GM19035 (cell line): ENCODE results near the gene SDSL.

ENCODE experiments used
- ATAC-seq: cut with Tn5 transposase; IDR thresholded peaks from one replicate; pipeline ENCODE4 v1.9.1; 2021; ENCODE audit not compliant: unreplicated experiment

The SDSL gene

DNA sequence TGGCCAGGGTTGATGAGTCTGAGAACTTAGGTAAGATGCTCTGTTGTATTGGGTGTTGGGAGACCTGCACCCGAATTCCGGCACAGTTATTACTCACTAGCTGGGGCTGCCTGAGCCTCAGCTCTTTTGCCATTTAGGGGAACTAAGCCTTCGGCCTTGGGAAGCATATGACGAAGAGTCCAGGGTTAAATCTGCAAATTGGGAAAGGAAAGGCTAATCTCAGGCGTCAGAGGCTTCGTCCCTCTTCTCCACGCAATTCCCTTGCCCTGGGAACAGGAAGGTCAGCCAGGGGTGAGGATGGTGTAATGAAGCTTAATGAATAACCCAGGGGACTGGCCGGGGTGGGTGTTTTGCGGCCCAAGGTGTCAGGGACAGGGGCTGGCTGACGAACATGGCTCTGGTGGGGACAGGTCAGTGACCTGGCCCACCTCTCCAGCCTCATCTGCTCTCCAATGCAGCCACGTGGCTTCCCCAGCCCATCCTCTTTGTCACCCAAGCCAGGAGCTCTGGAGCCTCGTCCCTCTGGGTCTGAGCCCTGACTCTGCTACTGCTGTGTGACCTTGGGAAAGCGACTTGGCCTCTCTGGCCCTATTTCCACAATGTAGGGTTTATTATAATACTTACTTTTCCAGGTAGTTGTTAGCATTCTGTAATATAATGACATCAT is 3.8 kb upstream of the SDSL start:
- ATAC-seq, result no peak

DNA sequence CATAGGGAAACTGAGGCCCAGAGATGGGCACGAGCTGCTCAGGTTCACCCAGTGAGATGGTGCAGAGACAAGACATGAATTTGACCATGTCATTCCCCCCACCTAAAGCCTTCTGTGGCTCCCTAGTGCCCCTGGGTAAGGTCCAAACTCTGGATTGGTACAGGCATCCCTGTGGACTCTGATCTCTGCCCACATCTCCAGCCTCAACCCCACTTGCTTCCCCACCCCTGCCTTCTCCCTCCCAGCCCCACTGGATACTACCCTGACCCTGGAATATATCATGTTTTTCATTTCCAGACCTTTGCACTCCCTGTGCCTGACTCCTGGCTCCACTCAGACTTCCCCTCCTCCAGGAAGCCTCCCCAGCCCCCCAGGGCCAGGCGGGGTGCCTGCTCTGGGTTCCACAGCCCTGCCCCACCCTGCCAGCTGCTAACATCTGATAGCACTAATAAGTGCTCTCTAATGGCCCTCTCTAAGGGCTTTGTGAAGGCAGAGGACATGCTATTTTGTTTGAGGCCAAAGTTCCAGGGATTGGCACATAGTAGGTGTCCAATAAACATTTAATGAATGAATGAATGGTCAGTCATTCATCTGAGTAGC is 1.1 kb upstream of the SDSL start:
- ATAC-seq, result no peak

DNA sequence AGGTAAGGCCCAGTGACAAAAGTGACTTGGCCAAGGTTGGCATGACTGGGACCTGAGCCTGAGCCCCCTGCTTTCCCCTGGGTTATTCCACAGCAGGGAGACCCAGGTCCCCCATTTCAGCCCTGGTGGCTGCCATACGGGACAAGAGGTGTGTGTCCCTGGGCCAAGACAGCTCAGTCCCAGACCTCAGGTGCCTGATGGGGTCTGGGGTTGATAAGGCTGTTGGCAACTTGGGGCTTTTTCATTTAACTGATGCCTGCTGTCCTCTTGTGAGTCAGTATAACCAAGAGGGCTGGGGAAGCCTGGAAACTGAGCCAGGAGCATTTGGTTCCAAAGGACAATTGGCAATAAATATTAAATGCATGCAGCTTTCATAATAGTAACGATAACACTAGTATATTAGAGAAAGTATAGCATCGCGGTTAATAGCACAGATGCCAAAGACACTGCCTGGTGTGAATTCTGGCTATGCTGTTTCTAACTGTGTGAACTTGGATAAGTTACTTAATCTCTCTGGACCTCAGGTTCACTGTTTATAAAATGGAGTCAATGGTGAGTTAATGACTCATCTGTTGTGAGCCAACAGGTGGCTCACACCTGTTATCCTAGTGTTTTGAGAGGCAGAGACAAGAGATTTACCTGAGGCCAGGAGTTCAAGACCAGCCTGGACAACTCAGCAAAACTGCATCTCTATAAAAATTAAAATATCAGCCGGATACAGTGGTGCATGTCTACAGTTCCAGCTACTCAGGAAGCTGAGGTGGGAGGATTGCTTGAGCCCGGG is 898 bp downstream of the SDSL start:
- ATAC-seq, result no peak

DNA sequence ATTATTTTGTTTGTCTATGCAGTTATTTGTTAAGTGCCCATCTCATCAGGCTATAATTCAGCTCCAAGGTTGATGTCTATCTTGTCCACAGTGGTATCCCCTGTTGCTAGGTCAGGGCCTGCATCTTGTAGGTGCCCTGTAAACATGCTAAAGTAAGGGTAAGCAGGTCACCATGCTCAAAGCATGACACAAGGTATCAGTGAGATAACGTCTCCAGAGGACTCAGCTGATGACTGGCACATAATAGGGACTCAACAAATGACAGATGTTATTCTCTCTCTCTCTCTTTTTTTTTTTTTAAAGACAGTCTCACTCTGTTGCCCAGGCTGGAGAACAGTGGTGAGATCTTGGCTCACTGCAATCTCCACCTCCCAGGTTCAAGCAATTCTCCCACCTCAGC is 2.3 kb downstream of the SDSL start:
- ATAC-seq, result no peak

DNA sequence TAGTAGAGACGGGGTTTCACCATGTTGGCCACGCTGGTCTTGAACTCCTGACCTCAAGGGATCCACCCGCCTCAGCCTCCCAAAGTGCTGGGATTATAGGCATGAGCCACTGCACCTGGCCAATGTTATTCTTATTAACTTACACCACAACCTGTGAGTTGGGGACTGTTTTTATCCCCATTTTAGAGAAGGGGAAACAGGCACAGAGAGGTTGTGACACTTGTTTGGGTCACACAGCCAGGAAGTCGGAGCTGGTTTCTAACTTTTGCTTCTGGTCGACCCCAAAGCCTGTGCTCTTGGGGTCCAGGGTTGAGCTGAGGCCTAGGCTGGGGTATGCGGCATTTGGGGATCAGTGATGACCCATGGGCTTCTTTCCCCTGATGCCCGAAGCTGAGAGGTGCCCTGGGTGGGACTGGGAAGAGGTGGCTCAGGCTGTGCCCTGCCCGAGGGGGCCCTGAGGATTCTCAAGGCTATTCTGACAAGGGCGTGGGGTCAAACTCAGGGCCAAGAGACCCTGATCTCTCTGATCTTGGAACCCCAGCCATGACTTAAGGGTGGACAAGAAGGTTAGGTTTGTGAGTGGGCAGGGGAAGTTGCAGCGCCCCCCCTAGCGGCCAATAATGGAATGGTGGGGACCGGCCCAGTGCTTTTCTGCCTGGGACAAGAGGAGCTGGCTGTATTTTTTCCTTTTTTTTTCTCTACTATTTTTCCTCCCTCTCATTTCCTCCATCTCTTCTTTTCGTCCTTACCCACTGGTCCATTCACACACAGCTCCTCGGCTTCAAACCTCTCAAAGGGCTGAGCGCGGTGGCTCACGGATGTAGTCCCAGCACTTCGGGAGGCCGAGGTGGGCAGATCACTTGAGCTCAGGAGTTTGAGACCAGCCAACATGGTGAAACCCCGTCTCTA is 3.0 kb downstream of the SDSL start:
- ATAC-seq, result no peak

DNA sequence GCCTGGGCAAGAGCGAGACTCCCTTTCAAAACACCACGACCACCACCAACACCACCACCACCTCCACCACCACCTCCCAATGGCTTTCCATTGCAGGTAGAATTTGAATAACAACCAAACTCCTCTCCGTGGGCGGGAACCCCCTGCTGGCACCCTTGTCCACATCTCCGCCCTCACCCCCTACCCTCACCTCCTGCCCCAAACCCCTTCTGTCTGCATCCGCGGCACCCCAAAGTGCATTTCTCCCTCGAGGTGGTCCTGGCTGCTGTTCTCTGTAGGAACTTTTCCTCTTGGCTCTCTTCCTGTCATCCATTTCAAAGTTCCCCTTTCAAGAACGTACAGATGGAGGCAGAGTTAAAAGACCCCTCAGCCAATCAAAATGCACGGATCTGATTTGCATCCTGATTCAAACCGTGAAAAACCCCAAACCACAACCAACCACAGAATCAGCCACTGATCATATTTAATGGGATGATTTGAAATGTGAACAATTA is 3.8 kb downstream of the SDSL start:
- no peak for ATAC-seq

DNA sequence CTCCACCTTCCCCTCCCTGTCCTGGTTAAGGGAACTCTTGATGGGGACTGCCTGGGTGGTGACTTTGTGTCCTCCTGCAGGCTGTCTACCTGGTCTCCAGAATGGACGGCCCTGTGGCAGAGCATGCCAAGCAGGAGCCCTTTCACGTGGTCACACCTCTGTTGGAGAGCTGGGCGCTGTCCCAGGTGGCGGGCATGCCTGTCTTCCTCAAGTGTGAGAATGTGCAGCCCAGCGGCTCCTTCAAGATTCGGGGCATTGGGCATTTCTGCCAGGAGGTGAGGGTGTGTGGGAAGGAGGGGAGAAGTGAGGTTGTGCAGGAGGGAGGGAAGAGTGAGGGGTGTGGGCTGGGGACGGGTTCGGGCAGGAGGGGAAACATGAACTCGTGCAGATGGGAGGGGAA is 5.7 kb downstream of the SDSL start:
- no peak for ATAC-seq

DNA sequence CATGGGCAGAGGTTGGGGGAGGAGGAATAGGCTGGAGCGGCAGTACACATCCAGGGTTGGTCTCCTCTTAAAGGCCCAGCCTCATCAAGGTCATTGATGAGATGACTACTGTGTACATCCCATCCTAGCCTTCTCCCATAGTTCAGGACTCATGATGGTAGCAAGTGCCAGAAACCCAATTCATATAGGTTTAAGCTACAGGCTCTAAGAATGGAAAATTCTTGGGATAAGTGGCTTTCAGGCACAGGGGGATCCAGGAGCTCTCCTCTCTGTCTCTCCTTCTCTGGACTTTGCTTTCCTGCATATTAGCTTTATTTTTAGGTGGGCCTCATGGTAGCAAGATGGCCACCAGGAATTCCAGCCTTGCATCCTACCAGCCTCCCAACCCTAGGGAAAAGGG is 6.3 kb downstream of the SDSL start:
- no peak for ATAC-seq

DNA sequence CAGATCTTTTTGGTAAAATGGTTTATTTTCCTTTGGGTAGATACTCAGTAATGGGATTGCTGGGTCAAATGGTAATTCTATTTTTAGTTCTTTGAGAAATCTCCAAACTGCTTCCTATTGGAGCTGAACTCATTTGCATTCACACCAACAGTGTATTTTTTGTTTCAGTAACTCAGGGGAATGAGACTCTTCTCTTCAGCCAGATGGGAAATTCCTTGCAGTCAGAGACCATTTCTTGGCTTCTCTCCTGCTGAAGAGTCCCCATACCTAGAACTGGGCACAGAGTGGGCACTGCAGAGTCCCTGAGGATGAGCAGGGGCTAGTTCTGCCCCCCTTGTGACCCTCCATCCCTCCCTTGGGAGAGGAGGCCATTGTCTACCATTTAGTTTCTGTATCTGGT is 10.8 kb downstream of the SDSL start:
- no peak for ATAC-seq

DNA sequence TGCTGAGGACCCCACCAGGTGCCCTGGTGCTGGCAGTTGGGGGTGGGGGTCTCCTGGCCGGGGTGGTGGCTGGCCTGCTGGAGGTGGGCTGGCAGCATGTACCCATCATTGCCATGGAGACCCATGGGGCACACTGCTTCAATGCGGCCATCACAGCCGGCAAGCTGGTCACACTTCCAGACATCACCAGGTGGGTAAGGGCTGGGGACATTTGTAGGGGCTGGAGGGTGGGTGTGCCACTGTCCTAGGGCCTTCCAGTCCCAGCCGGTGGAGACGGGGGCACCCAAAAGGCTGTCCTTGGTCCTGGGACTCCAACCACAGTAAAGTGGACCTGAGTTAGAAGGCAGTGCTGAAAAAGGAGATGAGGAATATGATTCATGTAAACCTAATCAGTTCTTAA is 13.2 kb downstream of the SDSL start:
- ATAC-seq, result no peak

DNA sequence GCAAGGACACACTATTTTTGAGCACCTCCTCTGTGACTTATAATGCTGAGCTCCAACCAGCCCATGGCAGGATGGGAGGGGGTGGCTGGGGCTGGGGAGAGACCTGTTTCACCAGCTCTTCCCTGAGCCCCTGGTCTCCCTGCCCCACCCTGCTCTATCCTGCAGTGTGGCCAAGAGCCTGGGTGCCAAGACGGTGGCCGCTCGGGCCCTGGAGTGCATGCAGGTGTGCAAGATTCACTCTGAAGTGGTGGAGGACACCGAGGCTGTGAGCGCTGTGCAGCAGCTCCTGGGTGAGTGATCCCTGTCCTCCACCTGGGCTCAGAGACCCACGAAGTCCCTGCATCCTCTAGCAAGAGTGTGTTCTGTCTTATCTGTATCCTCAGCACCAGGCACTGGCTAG is 14.4 kb downstream of the SDSL start:
- no peak for ATAC-seq

DNA sequence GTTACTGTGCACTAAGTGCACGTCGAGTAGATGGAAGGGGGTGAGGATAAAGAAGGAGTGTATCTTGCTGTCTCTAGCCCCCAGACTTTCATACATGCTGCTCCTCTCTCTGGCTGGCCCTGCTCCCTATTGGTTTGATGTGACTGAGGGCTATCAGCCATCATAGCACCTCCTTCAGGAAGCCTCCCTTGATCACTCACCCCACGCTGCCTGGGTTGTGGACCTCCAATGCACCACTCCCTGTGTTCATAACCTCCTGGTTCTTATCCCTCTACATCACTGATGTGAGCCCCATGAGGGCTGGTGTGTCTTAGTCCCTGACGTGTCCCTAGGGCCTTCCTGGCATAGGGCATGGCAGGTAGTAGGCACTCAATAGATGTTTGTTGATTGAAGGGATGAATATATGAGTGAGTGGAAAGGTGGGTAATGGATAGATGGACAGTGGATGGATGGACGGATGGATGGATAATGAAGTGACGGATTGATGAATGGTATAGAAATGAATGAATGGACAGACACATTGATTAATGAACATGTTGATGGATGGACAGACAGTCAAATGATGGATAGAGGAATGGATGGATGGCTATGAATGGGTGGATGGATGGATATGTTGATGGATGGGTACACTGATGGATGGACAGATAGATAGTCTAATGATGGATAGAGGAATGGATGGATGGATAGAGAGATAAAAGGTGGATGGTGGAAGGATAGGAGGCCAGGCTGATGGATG is 15.0 kb downstream of the SDSL start:
- ATAC-seq, result no peak

DNA sequence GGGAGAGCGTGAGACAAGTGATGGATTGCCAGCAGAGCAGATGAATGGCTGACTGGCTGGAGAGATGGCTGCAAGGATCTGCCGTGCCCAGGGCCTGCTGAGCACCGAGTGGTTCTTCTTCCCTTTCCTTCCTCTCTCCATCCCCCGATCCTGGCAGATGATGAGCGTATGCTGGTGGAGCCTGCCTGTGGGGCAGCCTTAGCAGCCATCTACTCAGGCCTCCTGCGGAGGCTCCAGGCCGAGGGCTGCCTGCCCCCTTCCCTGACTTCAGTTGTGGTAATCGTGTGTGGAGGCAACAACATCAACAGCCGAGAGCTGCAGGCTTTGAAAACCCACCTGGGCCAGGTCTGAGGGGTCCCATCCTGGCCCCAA is 15.5 kb downstream of the SDSL start:
- no peak for ATAC-seq

DNA sequence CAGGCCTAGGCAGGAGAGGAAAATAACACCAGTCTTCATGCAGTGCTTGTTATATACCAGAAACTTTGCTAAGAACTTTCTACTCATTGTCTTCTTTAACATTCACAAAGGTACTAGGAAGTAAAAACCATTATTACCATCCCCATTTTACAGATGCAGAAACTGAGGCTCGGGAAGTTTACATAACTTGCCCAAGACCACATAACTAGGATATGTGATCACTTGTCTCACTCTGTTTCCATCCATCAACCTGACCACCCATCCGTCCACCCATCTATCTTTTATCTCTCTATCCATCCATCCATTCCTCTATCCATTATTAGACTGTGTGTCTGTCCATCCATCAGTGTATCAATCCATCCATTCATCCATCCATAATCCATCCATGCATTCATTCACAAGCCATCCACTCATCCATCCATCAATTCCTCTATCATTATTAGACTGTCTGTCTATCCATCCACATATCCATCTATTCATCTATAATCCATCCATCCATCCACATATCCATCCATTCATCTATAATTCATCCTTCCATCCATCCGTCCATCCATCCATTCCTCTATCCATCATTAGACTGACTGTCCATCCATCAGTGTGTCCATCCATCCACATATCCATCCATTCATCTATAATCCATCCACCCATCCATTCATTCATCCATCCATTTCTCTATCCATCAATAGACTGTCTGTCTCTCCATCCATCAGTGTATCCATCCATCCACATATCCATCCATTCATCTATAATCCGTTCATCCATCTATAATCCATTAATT is 16.5 kb downstream of the SDSL start:
- ATAC-seq, result no peak

DNA sequence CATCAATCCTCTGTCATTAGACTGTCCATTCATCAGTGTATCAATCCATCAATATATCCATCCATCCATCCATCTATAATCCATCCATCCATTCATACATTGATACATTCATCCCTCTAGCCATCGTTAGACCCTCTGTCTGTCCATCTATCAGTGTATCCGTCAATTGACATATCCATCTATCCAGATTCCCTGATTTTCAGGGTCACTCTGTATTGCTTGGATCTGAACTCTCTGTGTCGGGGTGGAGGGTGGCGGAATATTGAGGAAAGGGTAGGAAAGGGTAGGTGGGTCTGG is 17.1 kb downstream of the SDSL start:
- no peak for ATAC-seq

DNA sequence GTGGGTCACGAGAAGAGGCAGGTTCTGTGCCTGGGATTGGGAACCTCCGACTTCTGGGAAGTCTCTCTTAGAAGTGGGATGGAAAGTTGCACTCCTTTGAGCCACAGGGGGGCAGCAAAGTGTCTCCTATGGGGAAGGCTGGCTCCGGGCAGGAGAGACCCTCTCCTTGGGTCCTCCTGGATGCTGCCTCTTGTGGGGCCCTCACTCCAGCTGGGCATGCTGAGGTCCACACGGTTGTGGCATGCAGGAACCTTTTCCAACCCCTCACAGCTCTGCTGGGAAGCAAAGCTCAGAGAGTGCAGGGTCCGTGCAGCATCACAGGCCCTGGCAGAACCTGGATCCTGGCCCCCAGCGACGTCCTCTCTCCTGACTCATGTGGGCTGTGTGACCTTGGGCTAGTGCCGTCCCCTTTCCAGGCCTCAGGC is 17.4 kb downstream of the SDSL start:
- ATAC-seq, result no peak

DNA sequence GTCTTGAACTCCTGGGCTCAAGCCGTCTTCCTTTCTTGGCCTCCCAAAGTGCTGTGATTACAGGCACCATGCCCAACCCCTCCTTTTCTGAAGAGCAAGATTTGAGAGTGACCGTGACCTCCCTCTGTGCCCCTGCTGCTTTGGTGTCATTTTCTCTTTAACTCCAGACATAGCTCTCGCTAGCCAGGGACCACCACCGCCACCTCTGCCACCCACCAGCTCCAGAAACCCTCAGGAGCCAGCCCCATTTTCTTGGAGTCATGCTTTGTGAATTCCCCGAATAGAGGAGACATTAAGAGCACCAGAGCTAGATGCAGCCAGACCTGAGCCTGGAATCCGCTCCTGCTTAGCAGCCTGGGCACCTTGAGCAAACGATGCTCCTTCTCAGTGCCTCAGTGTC is 18.2 kb downstream of the SDSL start:
- no peak for ATAC-seq

DNA sequence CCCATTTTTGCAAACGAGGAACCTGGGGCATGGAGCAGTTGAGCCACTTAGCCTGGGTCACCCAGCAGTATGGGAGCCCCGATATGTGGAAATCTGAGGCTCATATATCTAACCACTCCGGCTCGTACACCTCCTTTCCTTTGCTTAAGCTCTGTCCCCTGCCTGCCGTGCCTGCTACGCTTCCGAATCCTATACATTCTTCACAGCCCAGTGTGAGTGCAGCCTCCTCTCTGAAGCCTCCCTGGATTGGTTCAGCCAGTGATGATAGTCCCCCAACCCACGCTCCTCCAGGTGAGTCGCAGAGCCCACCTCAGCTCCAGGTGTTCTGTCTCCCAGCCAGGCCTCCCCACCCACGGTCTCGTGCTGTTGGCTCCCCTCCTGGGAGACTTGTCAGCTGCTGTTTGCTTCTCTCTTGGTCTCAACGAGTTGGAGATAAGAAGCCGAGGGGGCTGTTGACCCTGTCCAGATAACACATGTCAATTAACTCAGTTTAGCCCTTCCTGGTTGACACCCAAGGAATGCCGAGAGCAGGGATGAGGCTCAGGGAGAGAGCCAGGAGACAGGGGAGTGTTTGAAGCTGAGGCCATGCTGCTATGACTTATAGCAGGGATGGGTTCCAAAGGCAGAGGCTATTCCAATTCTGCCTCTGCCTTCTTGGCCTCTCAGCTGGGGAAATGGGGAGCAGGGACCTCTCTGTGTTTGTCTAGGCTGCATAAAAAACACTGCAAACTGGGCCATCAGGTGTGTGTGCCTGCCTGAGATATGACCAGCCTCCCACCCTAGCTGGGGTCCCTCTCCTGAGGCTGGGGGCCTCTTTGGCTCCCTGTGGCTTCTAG is 19.0 kb downstream of the SDSL start:
- ATAC-seq, result no peak

DNA sequence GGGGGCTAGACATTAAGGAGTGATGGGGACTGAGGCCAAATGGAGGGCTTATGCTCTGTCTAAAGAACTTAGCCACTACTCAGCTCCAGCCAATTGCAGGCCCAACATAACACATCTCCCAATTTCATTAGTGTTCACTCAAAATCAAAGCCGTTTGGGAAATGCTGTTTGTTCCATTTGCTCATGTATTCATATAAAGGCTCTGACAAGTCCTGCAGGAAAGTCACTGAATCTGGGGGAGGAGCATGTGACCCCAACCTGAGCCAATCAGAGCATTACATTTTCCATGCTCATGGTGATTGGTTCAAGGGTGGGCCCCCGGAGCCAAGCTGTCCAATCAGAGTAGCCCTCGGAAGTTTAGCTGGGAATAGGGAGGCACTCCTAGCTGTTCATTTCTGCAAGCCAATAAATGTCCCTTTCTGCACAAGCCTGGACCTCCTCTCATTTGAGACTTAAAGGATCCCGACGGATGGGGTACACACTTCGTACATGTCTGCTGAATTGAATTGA is 20.9 kb downstream of the SDSL start:
- no peak for ATAC-seq
